ENCODE data around the gene ADAMTS7.
"Not testable (repeated sequence)": the region's sequence is repeated elsewhere in the genome, so short reads cannot be mapped to it uniquely, and the experiment has no call there.

Gene ADAMTS7

DNA sequence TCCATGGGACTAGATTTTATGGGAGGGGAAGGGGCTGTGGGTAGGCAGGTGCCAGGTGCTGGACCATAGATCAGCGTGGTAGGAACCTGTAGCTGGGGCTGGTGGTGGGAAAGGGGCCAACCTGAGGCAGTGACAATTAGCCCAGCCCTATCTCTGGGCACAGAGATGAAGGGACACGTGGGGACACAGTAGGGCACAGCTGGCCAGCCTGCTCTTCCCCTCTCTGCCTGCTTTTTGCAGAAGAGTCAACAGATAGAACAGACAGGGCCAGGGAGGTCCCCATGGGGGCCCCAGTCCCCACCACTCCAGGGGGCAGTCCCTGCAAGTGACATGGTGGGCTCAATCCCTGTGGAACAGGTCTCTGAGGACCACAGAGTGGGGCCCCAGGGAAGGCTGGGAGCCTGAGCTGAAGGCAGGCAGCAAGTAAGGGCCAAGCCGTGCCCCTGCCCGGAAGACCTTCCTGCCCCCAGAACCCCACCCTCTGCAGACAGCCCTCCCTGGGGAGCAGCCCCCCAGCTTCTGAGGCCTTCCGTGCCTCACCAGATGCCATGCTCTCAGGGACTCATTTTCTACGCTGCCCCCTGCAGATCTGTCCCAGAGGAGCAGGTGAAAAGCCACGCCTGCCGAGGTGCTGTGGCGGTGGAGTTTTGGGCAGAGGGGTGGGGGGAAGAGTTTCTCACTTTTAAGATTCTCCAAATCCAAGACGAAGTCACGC is 52.6 kb downstream of the ADAMTS7 start:
- not testable (repeated sequence) for H3K27ac ChIP-seq; H3K36me3 ChIP-seq; H3K9me3 ChIP-seq; H3K27me3 ChIP-seq; H3K4me3 ChIP-seq (ENCODE audit: low read depth in 1 of 2, low read length in 1 of 2)
- H3K4me1 ChIP-seq (ENCODE audit: control insufficient read depth in 1 of 2, insufficient read depth in 1 of 2, low read depth in 1 of 2, low read length in 1 of 2) = peaks cover 25 to 37% of the 10 kb centered on the region in 2 experiments

DNA sequence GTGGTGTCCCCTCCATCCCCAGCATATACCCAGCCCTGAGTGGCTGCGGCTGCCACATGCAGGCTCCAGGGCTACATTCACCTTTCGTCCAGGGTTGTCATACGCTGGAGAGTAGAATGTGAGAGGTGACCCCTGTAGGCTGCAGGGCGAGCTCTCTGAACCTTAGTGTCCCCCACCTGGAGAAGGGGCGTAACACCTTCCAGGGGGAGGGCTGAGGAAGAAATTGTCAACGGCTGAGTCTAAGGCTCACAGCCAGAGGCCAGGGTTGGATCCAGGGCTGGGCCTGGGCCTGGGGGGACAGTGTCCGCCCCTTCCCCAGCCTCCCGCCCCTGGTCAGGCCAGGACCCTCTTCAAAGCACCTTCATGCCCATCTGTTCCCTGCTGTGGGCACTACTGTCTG is 53.2 kb downstream of the ADAMTS7 start:
- H3K9me3 ChIP-seq; H3K27me3 ChIP-seq; H3K27ac ChIP-seq; H3K4me3 ChIP-seq (ENCODE audit: low read depth in 1 of 2, low read length in 1 of 2); H3K36me3 ChIP-seq: not testable (repeated sequence)
- H3K4me1 ChIP-seq (ENCODE audit: control insufficient read depth in 1 of 2, insufficient read depth in 1 of 2, low read depth in 1 of 2, low read length in 1 of 2) = peaks cover 25 to 37% of the 10 kb centered on the region in 2 experiments

DNA sequence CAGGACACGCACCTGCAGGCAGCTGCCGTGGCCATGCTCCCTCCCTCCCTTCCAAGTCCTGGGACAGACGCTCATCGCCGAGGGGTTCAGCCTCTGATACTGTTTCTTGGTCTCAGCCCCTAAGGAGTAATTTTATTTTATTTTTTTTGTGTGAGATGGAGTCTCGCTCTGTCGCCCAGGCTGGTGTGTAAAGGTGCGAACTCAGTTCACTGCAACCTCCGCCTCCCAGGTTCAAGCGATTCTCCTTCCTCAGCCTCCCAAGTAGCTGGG is 53.7 kb downstream of the ADAMTS7 start:
- H3K9me3 ChIP-seq = no peaks in the 10 kb centered on the region
- peaks cover 25 to 37% of the 10 kb centered on the region in 2 experiments for H3K4me1 ChIP-seq (ENCODE audit: control insufficient read depth in 1 of 2, insufficient read depth in 1 of 2, low read depth in 1 of 2, low read length in 1 of 2)
- no peak for TF ChIP-seq CTCF (IDR thresholded peaks at IDR 0.05)
- no peak overlapping the region for H3K4me3 ChIP-seq (ENCODE audit: low read depth in 1 of 2, low read length in 1 of 2)
- peak overlapping the region; percentile 69 for H3K27ac ChIP-seq
- no peaks in the 10 kb centered on the region for H3K36me3 ChIP-seq
- H3K27me3 ChIP-seq = no peaks in the 10 kb centered on the region

DNA sequence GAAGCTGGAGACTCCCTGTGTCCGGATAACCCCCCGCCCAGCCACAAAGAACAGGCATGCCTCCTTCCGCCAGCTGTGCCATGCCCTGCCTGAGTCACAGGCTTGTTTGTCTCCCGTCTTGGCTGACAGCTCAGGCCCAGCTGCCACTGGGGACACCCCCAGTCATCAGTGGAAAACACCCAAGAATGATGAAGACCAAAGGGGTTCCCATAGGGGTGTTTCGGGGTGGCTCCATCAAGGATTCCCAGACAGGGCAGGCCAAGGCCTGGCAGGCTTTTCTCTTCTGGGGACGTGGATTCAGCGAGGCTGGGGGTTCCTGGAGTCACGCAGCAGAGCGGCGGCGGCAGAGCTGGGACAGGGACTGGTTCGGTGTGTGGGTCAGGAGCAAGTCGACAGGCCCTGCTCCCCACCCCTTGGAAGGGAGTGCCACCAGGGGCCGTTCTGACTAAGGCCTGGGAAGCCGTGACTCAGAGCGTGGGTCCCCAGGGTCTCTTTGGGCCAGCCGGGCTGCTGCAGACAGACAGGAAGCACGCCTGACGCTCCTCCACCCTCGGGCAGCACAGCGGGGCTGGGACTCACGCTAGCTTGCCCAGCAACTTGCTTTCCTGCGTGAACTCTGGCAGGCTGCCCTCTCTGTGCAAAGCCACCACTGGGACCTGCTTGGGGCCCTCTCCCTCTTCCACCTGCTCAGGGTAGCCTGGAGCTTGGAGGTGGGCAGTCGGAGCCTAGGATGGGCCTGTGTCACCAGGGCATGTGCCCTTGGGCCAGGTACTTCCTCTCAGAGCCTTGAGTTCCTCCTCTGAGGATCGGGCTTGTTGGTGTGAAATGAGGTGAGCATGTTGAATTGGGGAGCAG is 54.3 kb downstream of the ADAMTS7 start:
- Histone ChIP-seq H3K27ac (peak overlapping the region; percentile 69), H3K4me3 (ENCODE audit: low read depth in 1 of 2, low read length in 1 of 2) (peak overlapping the region in 1 of 2 experiments; percentile 12), H3K4me1 (ENCODE audit: control insufficient read depth in 1 of 2, insufficient read depth in 1 of 2, low read depth in 1 of 2, low read length in 1 of 2) (peaks cover 20 to 31% of the 10 kb centered on the region in 2 experiments)
- not testable (repeated sequence) for H3K9me3 ChIP-seq, H3K36me3 ChIP-seq, H3K27me3 ChIP-seq

GRCh38 chr15:78755900-78756591 is 55.2 kb downstream of the ADAMTS7 start:
- peaks cover 10 to 21% of the 10 kb centered on the region in 2 experiments for H3K4me1 ChIP-seq (ENCODE audit: control insufficient read depth in 1 of 2, insufficient read depth in 1 of 2, low read depth in 1 of 2, low read length in 1 of 2)
- not testable (repeated sequence) for H3K9me3 ChIP-seq; H3K4me3 ChIP-seq (ENCODE audit: low read depth in 1 of 2, low read length in 1 of 2); H3K27me3 ChIP-seq; H3K27ac ChIP-seq; H3K36me3 ChIP-seq

DNA sequence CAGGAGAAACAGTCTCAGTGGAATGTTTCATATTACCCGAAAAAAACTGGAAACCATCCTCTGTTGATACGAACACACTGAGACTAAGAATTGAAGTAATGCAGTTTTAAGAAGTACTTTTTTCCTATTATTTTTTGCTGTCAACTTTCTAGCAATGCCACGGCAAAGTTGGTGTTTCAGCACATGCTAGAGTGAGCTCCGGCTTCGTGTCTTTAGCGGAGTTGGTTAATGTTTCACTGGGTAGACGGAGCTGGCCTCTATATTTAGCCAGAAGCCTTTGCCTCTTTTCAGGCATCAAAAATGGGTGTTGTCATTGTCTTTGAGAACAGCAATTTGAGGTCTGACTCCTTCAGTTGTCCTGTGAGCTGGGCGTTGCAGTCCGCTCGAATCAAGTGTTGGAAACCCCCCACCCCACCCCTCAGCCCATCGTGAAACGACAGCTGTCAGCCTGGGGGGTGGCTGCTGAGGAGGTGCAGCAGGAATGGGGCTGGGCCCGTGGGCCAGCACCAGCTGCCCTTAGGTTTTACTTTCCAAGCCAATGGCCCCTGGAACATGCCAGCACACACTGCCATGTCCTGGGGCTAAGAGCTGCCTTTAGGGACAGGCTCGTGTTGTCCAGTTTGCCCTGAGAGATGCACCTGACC is 56.5 kb downstream of the ADAMTS7 start:
- H3K27ac ChIP-seq; H3K36me3 ChIP-seq; H3K4me3 ChIP-seq (ENCODE audit: low read depth in 1 of 2, low read length in 1 of 2); H3K9me3 ChIP-seq: not testable (repeated sequence)
- peaks cover 8 to 11% of the 10 kb centered on the region in 2 experiments for H3K4me1 ChIP-seq (ENCODE audit: control insufficient read depth in 1 of 2, insufficient read depth in 1 of 2, low read depth in 1 of 2, low read length in 1 of 2)
- peaks cover 12% of the 10 kb centered on the region for H3K27me3 ChIP-seq

DNA sequence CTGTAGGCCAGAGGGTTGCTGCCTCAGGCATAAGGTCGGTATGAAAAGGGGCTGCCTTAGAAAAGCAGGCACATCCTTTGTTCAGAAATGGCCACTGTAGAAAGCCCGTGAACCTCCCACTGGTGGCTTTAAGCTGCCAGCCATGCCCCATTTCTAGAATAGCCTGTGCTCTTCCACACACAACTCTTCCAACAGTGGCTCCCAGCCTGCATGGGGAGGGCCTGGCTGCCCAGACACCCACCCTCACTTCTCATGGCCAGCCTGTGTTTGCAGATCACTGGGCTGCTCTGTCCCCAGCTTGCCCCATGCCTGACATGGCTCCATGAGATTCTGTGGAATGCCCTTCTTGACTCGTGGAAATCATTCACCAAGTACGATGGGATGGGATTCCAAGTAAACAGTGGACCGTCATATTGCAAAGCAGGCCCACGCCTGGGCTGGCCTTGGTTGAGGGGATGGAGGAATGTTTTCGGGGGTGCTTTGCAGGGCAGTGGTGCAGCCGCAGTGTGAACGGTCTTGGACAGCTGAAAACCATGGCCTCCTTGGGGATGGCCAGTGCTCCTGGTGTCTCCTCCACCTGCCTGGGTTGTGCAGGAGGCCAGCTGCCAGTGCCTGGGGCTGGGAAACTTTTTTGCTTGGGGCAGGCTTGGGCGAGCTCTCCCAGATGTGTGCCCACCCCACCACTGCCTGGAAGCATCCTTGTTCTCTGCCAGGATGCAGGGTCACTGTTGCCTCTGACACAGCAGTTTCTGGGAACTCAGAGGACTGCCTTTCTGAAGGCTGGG is 57.3 kb downstream of the ADAMTS7 start:
- not testable (repeated sequence) for H3K4me3 ChIP-seq (ENCODE audit: low read depth in 1 of 2, low read length in 1 of 2); H3K36me3 ChIP-seq; H3K9me3 ChIP-seq; H3K27ac ChIP-seq
- peaks cover 8 to 11% of the 10 kb centered on the region in 2 experiments for H3K4me1 ChIP-seq (ENCODE audit: control insufficient read depth in 1 of 2, insufficient read depth in 1 of 2, low read depth in 1 of 2, low read length in 1 of 2)
- H3K27me3 ChIP-seq = peaks cover 13% of the 10 kb centered on the region

GRCh38 chr15:78753359-78753659 is 58.0 kb downstream of the ADAMTS7 start:
- H3K27ac ChIP-seq; H3K9me3 ChIP-seq; H3K36me3 ChIP-seq; H3K4me3 ChIP-seq (ENCODE audit: low read depth in 1 of 2, low read length in 1 of 2): not testable (repeated sequence)
- H3K27me3 ChIP-seq = peaks cover 13% of the 10 kb centered on the region
- H3K4me1 ChIP-seq (ENCODE audit: control insufficient read depth in 1 of 2, insufficient read depth in 1 of 2, low read depth in 1 of 2, low read length in 1 of 2) = peaks cover 8 to 11% of the 10 kb centered on the region in 2 experiments
